ENCODE data around the gene TRAPPC3L. TPM values are rescaled to one million over a fixed set of nuclear protein-coding genes. Genes with fewer than 3 reads are reported as not detected.
A peak's percentile ranks its signal among the peaks of the same experiment; 100 is the strongest.

TRAPPC3L gene
- total RNA-seq, 1 donor, result under 0.01 TPM

DNA sequence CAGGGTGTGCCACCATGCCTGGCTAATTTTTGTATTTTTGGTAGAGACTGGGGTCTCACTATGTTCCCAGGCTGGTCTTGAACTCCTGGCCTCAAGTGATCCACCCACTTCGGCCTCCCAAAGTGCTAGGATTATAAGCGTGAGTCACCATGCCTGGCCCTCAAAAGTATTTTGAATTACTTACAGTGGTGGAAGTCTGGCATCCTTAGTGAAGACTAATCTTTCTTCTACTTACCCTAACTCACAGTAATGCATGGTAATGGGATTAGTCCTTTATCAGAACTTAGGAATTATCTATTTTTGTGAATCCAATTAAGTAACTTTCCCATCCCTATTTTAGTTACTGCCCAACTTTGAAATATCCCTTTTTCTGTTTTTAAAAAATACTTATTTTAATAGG is 29.7 kb upstream of the TRAPPC3L start:
- Histone ChIP-seq H3K4me1 (ENCODE audit: insufficient read depth, low read length) (peaks cover 15% of the 10 kb centered on the region), H3K4me2 (ENCODE audit: insufficient read depth, low read length) (no peak overlapping the region), H4K20me1 (ENCODE audit: insufficient read depth, low read length) (peaks cover 5% of the 10 kb centered on the region)

DNA sequence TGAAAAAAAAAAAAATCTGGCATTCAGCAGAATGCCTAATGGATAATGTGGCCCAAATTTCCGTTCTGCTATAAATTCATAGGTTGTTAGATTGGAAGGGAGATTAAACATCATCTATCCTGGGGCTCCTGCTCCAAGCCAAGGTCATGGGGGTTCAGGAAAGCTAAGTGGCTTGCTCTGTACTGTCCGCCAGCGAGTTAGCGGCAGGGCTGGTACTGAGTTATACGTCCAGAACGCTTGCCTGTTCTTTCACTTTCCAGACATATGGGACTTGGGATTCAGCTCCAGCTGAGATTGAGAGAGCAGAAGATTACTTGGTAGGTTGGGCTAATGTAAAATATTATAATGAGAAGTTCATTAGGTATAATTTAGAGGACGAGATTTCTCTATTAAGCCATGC is 26.7 kb upstream of the TRAPPC3L start:
- H3K27ac ChIP-seq (ENCODE audit: low read depth, low read length), result peak overlapping the region; percentile 86
- DNase-seq (ENCODE audit: insufficient read length, low spot score, missing footprints), result peak; percentile 67
- H3K27me3 ChIP-seq (ENCODE audit: insufficient read depth, low read length), result no peaks in the 10 kb centered on the region
- H3K79me2 ChIP-seq (ENCODE audit: insufficient read depth, low read length), result peaks cover 75% of the 10 kb centered on the region
- peaks cover 15% of the 10 kb centered on the region for H3K4me1 ChIP-seq (ENCODE audit: insufficient read depth, low read length)
- H3K4me2 ChIP-seq (ENCODE audit: insufficient read depth, low read length), result peak overlapping the region; percentile 83
- TF ChIP-seq, protein P1, sequence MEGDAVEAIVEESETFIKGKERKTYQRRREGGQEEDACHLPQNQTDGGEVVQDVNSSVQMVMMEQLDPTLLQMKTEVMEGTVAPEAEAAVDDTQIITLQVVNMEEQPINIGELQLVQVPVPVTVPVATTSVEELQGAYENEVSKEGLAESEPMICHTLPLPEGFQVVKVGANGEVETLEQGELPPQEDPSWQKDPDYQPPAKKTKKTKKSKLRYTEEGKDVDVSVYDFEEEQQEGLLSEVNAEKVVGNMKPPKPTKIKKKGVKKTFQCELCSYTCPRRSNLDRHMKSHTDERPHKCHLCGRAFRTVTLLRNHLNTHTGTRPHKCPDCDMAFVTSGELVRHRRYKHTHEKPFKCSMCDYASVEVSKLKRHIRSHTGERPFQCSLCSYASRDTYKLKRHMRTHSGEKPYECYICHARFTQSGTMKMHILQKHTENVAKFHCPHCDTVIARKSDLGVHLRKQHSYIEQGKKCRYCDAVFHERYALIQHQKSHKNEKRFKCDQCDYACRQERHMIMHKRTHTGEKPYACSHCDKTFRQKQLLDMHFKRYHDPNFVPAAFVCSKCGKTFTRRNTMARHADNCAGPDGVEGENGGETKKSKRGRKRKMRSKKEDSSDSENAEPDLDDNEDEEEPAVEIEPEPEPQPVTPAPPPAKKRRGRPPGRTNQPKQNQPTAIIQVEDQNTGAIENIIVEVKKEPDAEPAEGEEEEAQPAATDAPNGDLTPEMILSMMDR (IDR thresholded peaks at IDR 0.05; ENCODE audit: extremely low read depth, low read depth, low read length), result no peak
- peaks cover 3% of the 10 kb centered on the region for H4K20me1 ChIP-seq (ENCODE audit: insufficient read depth, low read length)
- H3K36me3 ChIP-seq (ENCODE audit: insufficient read depth, low read length), result peaks cover 16% of the 10 kb centered on the region
- H3K9me3 ChIP-seq (ENCODE audit: low read depth, low read length), result no peaks in the 10 kb centered on the region
- H3K4me3 ChIP-seq (ENCODE audit: insufficient read depth, low read length), result peak overlapping the region; percentile 81
- H2AFZ ChIP-seq (ENCODE audit: low read length), result peak overlapping the region; percentile 94

More for the DNA sequence above, 29.7 kb upstream of the TRAPPC3L start:
- Histone ChIP-seq H2AFZ (ENCODE audit: low read length) (no peak overlapping the region), H3K36me3 (ENCODE audit: insufficient read depth, low read length) (peaks cover 29% of the 10 kb centered on the region), H3K27ac (ENCODE audit: low read depth, low read length) (no peak overlapping the region), H3K79me2 (ENCODE audit: insufficient read depth, low read length) (peaks cover 92% of the 10 kb centered on the region), H3K9me3 (ENCODE audit: low read depth, low read length) (no peaks in the 10 kb centered on the region), H3K4me3 (ENCODE audit: insufficient read depth, low read length) (no peak overlapping the region), H3K27me3 (ENCODE audit: insufficient read depth, low read length) (no peaks in the 10 kb centered on the region)
- TF ChIP-seq, protein P1 (IDR thresholded peaks at IDR 0.05; ENCODE audit: extremely low read depth, low read depth, low read length), result no peak
- no peak for DNase-seq (ENCODE audit: insufficient read length, low spot score, missing footprints)

DNA sequence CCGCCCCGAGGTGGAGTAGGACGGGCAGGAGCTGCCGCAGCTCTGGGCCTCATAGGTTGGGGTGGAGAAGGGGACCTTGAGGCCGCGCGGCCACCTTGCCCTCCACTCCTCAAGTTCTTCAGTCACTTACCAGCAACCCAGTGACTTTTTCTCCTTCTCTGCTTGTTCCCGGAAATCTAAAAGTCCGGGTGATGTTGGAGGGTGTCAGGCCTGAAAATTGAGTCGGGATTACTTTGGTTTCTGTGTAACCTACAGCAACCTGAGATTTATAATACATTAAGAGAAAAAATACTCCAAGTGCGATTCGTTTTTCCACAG is 26.2 kb upstream of the TRAPPC3L start:
- Histone ChIP-seq H3K9me3 (ENCODE audit: low read depth, low read length) (no peaks in the 10 kb centered on the region), H3K4me1 (ENCODE audit: insufficient read depth, low read length) (peaks cover 15% of the 10 kb centered on the region), H3K27me3 (ENCODE audit: insufficient read depth, low read length) (no peaks in the 10 kb centered on the region), H3K27ac (ENCODE audit: low read depth, low read length) (peak overlapping the region; percentile 86), H3K79me2 (ENCODE audit: insufficient read depth, low read length) (peaks cover 70% of the 10 kb centered on the region), H4K20me1 (ENCODE audit: insufficient read depth, low read length) (peaks cover 3% of the 10 kb centered on the region), H3K36me3 (ENCODE audit: insufficient read depth, low read length) (peaks cover 12% of the 10 kb centered on the region), H3K4me2 (ENCODE audit: insufficient read depth, low read length) (peak overlapping the region; percentile 83), H3K4me3 (ENCODE audit: insufficient read depth, low read length) (peak overlapping the region; percentile 81), H2AFZ (ENCODE audit: low read length) (peak overlapping the region; percentile 94)
- TF ChIP-seq, protein P1 (IDR thresholded peaks at IDR 0.05; ENCODE audit: extremely low read depth, low read depth, low read length), result no peak
- peak; percentile 65 for DNase-seq (ENCODE audit: insufficient read length, low spot score, missing footprints)

DNA sequence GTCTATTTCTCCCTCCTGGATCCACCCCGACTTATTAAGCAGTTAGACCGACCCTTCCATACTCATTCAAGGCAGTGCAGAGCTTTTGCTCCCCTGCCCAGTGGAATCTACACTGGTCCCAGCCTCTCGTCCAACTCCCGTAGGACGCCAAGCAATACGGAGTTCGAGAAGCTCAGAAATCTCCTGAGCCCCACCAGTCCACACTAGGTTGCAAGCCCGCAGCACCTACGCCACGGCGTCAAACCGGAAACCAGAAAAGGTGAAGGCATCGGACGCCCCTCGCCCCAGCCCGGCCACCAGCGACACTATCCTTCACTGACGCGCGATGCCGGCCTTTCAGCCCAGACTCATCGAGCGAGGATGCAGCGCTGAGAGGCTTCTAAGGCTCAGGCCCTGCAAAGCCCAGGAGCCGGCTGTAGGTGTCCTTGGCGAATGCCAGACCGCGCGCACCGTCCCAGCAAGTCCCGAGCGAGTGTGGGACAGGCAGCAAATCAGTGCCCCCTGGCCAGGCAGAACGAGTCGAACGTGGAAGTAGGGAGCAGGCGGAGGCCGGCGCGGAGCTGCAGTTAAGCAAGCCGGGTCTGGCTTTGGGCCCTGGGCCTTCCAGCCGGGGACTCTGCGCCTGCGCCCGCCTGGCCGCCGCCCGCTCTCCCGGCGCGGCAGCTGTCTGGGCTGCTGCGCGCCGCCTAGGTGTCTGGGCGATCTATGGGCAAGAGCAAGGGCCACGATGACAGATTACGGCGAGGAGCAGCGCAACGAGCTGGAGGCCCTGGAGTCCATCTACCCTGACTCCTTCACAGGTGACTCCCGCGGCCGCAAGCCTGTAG is 25.6 kb upstream of the TRAPPC3L start, which contains the start of gene RWDD1:
Gene RWDD1, plus strand, starts transcription at position 649 of the 827 bp plus-strand sequence. Its CDS starts 79 bp downstream, at position 728.
- Histone ChIP-seq H3K4me1 (ENCODE audit: insufficient read depth, low read length) (peaks cover 15% of the 10 kb centered on the region), H4K20me1 (ENCODE audit: insufficient read depth, low read length) (peaks cover 3% of the 10 kb centered on the region), H3K79me2 (ENCODE audit: insufficient read depth, low read length) (peaks cover 64% of the 10 kb centered on the region), H3K9me3 (ENCODE audit: low read depth, low read length) (no peaks in the 10 kb centered on the region), H3K4me2 (ENCODE audit: insufficient read depth, low read length) (peak within 1 kb of the TSS; percentile 83), H3K27me3 (ENCODE audit: insufficient read depth, low read length) (no peaks in the 10 kb centered on the region), H3K4me3 (ENCODE audit: insufficient read depth, low read length) (peak within 1 kb of the TSS; percentile 81), H3K36me3 (ENCODE audit: insufficient read depth, low read length) (peaks cover 8% of the 10 kb centered on the region), H2AFZ (ENCODE audit: low read length) (peak within 1 kb of the TSS; percentile 94), H3K27ac (ENCODE audit: low read depth, low read length) (peak within 1 kb of the TSS; percentile 86)
- DNase-seq (ENCODE audit: insufficient read length, low spot score, missing footprints), result peak; percentile 98
- TF ChIP-seq, protein P1 (IDR thresholded peaks at IDR 0.05; ENCODE audit: extremely low read depth, low read depth, low read length), result no peak
